Activated CD4-positive, alpha-beta T cell treated with anti-CD3 and anti-CD28 coated beads, Interleukin-2, amount 10 ng/mL, durations not matched to agents 7 days and 5 days (primary cell): ENCODE data around the gene SYT8. TPM values are rescaled to one million over a fixed set of nuclear protein-coding genes. Genes with fewer than 3 reads are reported as not detected.

Experiments
- CTCF ChIA-PET: fragments of 350-600 bp; sonication (Branson Sonifier 250); formaldehyde crosslinking; loops from one replicate; lab custom pipeline; 2021; ENCODE audit warnings: antibody characterized with exemption; lab: Charles Lee
- POLR2A ChIA-PET: fragments of 350-600 bp; sonication (Branson Sonifier 250); formaldehyde crosslinking; loops from one replicate; lab custom pipeline; 2021; ENCODE audit warnings: antibody characterized with exemption; lab: Charles Lee
- DNase-seq: peaks from one replicate; pipeline ENCODE4 v3.0.0-alpha.2; 2020
- H3K27ac Mint-ChIP-seq: one replicate; pipeline ENCODE4 v1.8.0; 2021; ENCODE audit warnings: mild to moderate bottlenecking, moderate library complexity, mixed read lengths
- H3K27me3 Mint-ChIP-seq: one replicate; pipeline ENCODE4 v1.8.0; 2021; ENCODE audit warnings: mixed read lengths
- H3K36me3 Mint-ChIP-seq: one replicate; pipeline ENCODE4 v1.8.0; 2021; ENCODE audit warnings: low read depth, mixed read lengths
- H3K4me1 Mint-ChIP-seq: one replicate; pipeline ENCODE4 v1.8.0; 2021; ENCODE audit warnings: mixed read lengths
- H3K4me3 Mint-ChIP-seq: one replicate; pipeline ENCODE4 v1.8.0; 2021; ENCODE audit warnings: mild to moderate bottlenecking, moderate library complexity, mixed read lengths
- H3K9me3 Mint-ChIP-seq: one replicate; pipeline ENCODE4 v1.8.0; 2021; ENCODE audit warnings: mixed read lengths
- total RNA-seq, 2 experiments: library from RNA; stranded (reverse); gene quantifications; one replicate each; pipeline ENCODE4 v1.2.3, GENCODE V29; 2021

Gene SYT8
- total RNA-seq, 2 experiments from 2014 or later: not detected

DNA sequence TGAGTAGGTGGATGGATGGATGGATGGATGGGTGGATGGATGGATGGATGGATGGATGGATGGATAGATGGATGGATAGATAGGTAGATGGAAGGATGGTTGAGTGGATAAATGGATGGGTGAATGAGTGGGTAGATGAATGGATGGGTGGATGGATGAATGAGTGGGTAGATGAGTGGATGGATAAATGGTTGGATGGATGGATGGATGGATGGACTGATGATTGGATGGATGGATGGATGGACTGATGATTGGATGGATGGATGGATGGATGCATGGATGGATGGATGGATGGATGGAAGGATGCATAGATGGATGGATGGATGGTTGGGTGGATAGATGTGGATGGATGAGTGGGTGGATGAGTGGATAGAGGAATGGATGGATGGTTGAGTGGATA lies 13.2 kb upstream of the SYT8 start:
- Mint-ChIP-seq H3K9me3 (peaks cover 7% of the 10 kb centered on the region), H3K27ac (no peak overlapping the region), H3K36me3 (no peaks in the 10 kb centered on the region), H3K4me1 (no peaks in the 10 kb centered on the region), H3K4me3 (no peak overlapping the region), H3K27me3 (no peaks in the 10 kb centered on the region)
- no peak for DNase-seq
- POLR2A ChIA-PET: no interaction called here
- CTCF ChIA-PET: interaction anchor here (0.6 to 1.9 kb wide), 2 partner anchors 114 to 128 kb away, joined by 3 to 9 read pairs; no protein-coding TSS in a partner anchor

- no peaks in the 10 kb centered on the region for H3K4me1 Mint-ChIP-seq
- ChIA-PET CTCF (interaction anchor here (1.2 to 1.9 kb wide), 2 partner anchors 129 to 170 kb away, joined by 3 to 9 read pairs; no protein-coding TSS in a partner anchor), POLR2A (no interaction called here)
- no peaks in the 10 kb centered on the region for H3K27me3 Mint-ChIP-seq
- DNase-seq: no peak
- H3K9me3 Mint-ChIP-seq: peaks cover 7% of the 10 kb centered on the region
- no peak overlapping the region for H3K27ac Mint-ChIP-seq
- H3K4me3 Mint-ChIP-seq: no peak overlapping the region
- H3K36me3 Mint-ChIP-seq: no peaks in the 10 kb centered on the region
Observed at GRCh38 chr11:1822648-1823375, 12.0 kb upstream of the SYT8 start.

- H3K4me3 Mint-ChIP-seq: no peak overlapping the region
- DNase-seq: no peak
- POLR2A ChIA-PET: no interaction called here
- H3K4me1 Mint-ChIP-seq: no peaks in the 10 kb centered on the region
- CTCF ChIA-PET: interaction anchor here (0.7 to 1.9 kb wide), 4 partner anchors 114 to 171 kb away, joined by 3 to 9 read pairs (median 4); no protein-coding TSS in a partner anchor
- H3K9me3 Mint-ChIP-seq: peaks cover 5% of the 10 kb centered on the region
- no peaks in the 10 kb centered on the region for H3K27me3 Mint-ChIP-seq
- no peaks in the 10 kb centered on the region for H3K36me3 Mint-ChIP-seq
- no peak overlapping the region for H3K27ac Mint-ChIP-seq
Observed at GRCh38 chr11:1823376-1824220, 11.2 kb upstream of the SYT8 start.

DNA sequence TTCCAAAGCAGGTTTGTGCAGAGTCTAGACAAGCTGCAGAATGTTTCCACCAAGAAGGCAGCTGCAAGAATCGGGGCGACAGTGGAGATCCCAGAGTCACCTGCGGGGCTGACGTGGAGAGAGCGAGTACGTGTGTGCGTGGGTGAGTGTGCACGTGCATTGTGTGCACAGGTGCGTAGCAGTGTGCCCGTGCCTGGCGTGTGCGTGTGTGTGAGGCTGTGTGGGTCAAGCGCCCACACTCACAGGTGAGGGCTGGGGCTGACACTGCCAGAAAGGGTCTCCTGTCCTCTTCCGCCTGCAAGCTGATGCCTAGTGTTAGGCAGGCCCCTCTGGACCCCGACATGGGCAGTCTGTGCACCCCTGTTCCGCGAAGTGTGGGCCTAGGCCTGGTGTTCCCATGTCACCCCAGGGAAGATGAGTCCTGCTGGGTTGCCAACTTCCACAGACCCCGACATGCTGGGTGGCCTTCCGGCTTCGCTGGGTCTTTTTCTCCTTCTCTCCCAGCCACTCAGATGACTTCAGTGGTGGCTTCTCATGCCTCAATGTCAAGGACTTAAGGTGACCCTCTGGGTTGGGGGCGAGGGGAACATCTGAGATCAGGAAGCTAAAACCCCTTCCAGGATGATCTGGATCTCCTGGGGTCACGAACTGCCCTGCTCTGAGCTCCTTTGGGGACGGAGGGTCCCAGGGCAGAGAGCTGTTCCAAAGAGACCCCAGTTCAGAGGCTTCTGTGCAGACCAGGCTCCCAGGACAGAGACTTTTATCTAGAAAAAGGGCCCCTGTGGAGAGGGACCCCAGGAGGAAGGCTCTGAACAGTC lies 10.4 kb upstream of the SYT8 start:
- ChIA-PET POLR2A (no interaction called here), CTCF (interaction anchor here (0.5 to 1.7 kb wide), 3 partner anchors 115 to 253 kb away, joined by 3 to 4 read pairs (median 4); no protein-coding TSS in a partner anchor)
- no peaks in the 10 kb centered on the region for H3K36me3 Mint-ChIP-seq
- no peaks in the 10 kb centered on the region for H3K4me1 Mint-ChIP-seq
- peaks cover 4% of the 10 kb centered on the region for H3K9me3 Mint-ChIP-seq
- H3K27ac Mint-ChIP-seq: no peak overlapping the region
- DNase-seq: no peak
- no peak overlapping the region for H3K4me3 Mint-ChIP-seq
- H3K27me3 Mint-ChIP-seq: no peaks in the 10 kb centered on the region

DNA sequence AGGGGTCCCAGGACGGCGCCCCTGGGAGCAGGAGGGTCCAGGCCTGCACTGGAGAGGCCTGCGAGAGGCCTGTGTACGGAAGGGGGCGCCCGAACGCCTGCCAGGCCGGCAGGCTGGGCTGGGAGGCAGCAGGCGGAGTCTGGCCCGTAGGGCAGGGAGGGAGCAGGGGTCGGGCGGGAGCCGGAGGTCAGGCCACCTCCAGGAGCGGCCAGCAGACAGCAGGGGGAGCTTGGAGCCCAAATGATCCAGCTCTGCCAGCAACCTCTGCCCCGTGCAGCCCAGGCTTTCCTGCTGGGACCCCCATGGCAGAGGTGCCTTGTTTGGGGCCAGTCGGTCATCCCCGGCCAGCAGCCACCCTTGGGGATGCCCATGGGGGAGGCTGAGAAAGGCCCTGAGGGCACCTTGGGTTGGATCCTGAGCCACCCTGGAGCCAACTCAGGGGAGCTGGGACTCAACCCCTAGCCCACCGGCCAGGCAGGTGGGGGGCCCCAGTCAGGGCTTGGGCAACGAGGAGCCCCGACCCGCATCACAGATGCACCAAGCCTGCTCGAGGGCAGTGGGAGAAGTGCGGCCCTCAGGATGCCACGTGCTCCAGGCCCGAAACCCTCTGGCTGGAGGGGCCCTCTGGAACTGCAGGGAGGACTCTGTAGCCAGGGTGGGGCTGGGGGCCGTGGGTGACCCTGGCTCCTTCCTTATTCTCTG lies 9.6 kb upstream of the SYT8 start:
- DNase-seq: no peak
- Mint-ChIP-seq H3K36me3 (no peaks in the 10 kb centered on the region), H3K27me3 (no peaks in the 10 kb centered on the region), H3K4me1 (no peaks in the 10 kb centered on the region), H3K9me3 (no peaks in the 10 kb centered on the region), H3K27ac (no peak overlapping the region), H3K4me3 (no peak overlapping the region)
- POLR2A ChIA-PET: no interaction called here
- CTCF ChIA-PET: interaction anchor here (0.6 to 1.7 kb wide), 2 partner anchors 131 to 410 kb away, joined by 3 to 4 read pairs; no protein-coding TSS in a partner anchor

- POLR2A ChIA-PET: no interaction called here
- Mint-ChIP-seq H3K4me1 (no peaks in the 10 kb centered on the region), H3K4me3 (no peak overlapping the region), H3K27me3 (peaks cover 3% of the 10 kb centered on the region), H3K36me3 (no peaks in the 10 kb centered on the region), H3K27ac (no peak overlapping the region), H3K9me3 (no peaks in the 10 kb centered on the region)
- CTCF ChIA-PET: no interaction called here
- no peak for DNase-seq
Observed at GRCh38 chr11:1825785-1826451, 8.9 kb upstream of the SYT8 start.

DNA sequence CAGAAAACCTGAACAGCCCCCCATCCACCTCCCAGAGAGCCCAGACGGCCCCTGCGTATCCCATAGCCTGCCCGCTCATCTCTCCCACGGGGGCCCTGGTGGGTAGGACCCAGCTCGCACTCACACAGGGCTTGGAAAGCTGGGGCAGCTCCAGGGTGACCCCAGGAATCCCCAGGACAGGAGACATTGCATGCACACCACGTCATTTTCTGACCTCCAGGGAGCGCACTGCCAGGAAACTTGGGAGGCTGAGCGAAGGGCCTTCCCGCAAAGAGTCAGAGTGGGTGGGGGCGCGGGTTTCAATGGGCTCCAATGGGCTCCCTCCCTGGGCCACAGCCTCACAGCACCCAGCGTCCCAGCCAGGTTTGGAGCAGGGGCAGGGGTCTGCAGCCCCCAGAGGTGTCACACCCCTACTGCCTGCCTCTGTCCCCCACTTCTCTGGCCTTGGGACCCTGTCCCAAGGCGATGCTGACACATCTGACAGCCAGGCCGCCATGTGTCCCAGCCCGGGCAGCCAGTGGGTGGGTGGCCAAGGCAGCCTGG lies 8.2 kb upstream of the SYT8 start:
- H3K36me3 Mint-ChIP-seq: no peaks in the 10 kb centered on the region
- POLR2A ChIA-PET: no interaction called here
- no peak overlapping the region for H3K27ac Mint-ChIP-seq
- H3K4me3 Mint-ChIP-seq: no peak overlapping the region
- H3K27me3 Mint-ChIP-seq: peaks cover 3% of the 10 kb centered on the region
- DNase-seq: no peak
- no peaks in the 10 kb centered on the region for H3K4me1 Mint-ChIP-seq
- no peaks in the 10 kb centered on the region for H3K9me3 Mint-ChIP-seq
- CTCF ChIA-PET: no interaction called here

- H3K4me3 Mint-ChIP-seq: no peak overlapping the region
- peaks cover 5% of the 10 kb centered on the region for H3K27me3 Mint-ChIP-seq
- no peak overlapping the region for H3K27ac Mint-ChIP-seq
- DNase-seq: no peak
- no peaks in the 10 kb centered on the region for H3K9me3 Mint-ChIP-seq
- CTCF ChIA-PET: no interaction called here
- POLR2A ChIA-PET: no interaction called here
- H3K36me3 Mint-ChIP-seq: no peaks in the 10 kb centered on the region
- H3K4me1 Mint-ChIP-seq: no peaks in the 10 kb centered on the region
Observed at GRCh38 chr11:1827095-1827813, 7.5 kb upstream of the SYT8 start.

GRCh38 chr11:1827931-1828330 lies 6.9 kb upstream of the SYT8 start:
- Mint-ChIP-seq H3K4me1 (no peaks in the 10 kb centered on the region), H3K27ac (no peak overlapping the region), H3K4me3 (no peak overlapping the region), H3K36me3 (no peaks in the 10 kb centered on the region), H3K27me3 (peaks cover 5% of the 10 kb centered on the region), H3K9me3 (no peaks in the 10 kb centered on the region)
- DNase-seq: no peak
- POLR2A ChIA-PET: no interaction called here
- CTCF ChIA-PET: interaction anchor here (0.6 kb wide), 1 partner anchor 8 kb away, joined by 3 read pairs; no protein-coding TSS in a partner anchor

DNA sequence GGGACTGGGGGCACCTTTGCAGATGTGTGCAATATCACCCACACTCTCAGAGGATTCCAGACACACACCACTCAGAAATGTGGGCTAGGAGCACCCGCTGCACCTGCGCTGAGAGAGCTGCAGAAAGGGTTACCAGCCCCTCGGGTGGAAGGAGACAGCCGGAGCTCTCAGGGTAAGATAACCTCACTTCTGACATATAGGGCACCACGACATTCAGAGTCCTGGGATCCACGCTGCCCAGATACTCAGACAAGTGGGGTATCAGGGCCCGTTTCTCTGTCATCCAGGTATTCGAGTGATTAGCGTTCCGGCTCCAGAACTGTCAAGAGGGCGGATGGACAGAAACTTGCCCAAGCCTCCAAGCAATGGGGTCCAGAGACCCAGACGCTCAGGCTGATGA lies 6.2 kb upstream of the SYT8 start:
- Mint-ChIP-seq H3K27ac (no peak overlapping the region), H3K36me3 (no peaks in the 10 kb centered on the region), H3K4me3 (no peak overlapping the region), H3K9me3 (no peaks in the 10 kb centered on the region), H3K27me3 (peaks cover 5% of the 10 kb centered on the region), H3K4me1 (no peaks in the 10 kb centered on the region)
- DNase-seq: no peak
- ChIA-PET POLR2A (no interaction called here), CTCF (interaction anchor here (0.6 kb wide), 1 partner anchor 135 kb away, joined by 4 read pairs; no protein-coding TSS in a partner anchor)
